NCI-H146 treated with DMSO at 0.1 percent for 48 hours (cell line): ENCODE data around the gene LRRC42.
"Not testable (repeated sequence)": the region's sequence is repeated elsewhere in the genome, so short reads cannot be mapped to it uniquely, and the experiment has no call there.

Source experiments
- DNase-seq: peaks from one replicate; lab custom pipeline; 2025; ENCODE audit not compliant: unreplicated experiment; lab: John Stamatoyannopoulos, UW

Gene LRRC42

DNA sequence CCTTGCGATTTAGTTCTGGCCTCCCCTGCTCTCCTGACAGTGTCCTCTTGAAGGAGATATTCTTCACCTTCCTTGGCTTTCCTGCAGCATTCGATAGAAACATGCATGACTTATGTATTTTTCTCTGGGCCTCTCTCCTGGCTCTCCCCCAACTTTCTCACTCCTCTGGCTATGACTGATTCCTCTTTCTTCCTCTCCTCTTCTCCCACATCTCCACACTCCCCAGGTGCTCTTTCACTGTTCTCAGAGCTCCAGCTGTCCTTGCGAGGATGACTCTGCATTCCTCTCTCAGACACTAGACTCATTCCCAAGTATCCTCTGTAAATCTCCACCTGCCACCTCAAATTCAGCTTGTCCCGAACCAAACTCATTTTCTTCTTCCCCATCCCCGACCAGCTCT, 18.0 kb downstream of the LRRC42 start:
- no peak for DNase-seq

DNA sequence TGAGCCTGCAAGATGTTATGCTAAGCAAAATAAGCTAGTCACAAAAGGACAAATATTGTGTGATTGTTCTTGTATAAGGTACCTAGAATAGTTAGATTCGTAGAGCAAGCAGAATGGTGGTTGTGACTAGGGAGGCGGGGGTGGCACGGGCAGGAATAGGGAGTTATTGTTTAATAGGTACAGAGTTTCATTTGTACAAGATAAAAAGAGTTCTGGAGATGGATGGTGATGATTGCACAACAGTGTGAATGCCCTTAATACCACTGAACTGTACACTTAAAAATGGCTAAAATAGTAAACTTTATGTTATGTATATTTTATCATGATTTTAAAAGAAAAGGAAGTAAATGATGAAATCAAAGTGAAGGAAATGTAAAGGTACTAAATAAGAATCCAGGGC, 20.6 kb downstream of the LRRC42 start:
- no peak for DNase-seq

DNA sequence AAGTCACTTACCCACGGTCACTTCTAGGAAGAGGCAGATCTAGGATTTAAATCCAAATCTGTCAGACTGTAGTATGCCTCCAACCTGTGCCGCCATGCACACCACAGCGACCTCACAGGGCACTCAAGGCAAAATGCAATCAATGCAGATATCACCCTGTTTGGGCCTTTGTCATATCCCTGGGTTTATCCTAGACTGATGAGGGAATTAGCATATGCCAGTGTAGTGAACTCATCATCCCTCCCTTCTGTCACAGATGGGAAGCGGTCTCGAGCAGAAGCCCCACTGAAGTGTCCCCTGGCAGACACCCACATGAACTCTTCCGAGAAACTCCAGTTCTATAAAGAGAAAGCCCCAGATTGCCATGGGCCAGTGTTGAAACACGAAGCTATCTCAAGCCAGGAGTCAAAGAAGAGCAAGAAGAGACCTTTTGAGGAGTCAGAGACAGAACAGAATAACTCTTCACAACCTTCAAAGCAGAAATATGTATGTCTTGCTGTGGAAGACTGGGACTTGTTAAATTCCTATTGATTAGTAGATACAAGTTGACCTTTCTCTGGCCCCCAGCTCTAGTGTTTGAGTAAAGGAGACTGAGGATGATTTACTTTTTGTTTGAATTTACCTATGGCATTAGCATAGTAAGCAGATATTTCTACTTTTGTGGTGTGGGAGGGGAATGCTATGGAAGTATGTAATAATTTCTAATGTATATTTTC, 21.4 kb downstream of the LRRC42 start:
- DNase-seq: no peak

DNA sequence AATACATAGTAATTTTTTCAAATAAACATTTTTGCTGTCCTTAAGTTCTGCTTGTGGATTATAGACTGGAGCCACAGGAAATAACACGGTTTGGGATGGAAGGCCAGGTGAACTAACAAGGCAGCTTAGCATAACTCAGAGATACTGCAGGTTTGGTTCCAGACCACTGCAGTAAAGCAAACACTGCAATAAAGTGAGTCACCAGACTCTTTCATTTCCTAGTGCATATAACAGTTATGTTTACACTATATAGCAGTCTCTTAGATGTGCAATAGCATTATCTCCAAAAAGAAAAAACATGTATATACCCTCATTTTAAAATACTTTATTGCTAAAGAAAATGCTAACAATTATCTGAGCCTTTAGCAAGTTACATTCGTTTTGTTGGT, 22.0 kb downstream of the LRRC42 start:
- peak; percentile 31 for DNase-seq

DNA sequence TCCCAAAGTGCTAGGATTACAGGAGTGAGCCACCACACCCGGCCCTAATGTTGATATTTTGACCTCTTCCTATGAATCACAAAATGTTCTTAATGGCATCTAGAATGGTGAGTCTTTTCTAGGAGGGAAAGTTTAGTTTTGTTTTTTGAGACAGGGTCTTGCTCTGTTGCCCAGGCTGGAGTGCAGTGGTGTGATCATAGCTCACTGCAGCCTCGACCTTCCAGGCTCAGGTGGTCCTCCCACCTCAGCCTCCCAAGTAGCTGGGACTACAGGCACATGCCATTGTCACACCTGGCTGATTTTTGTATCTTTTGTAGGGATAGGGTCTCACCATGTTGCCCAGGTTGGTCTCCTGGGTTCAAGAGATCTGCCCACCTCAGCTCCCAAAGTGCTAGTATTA, 23.2 kb downstream of the LRRC42 start:
- not testable (repeated sequence) for DNase-seq

DNA sequence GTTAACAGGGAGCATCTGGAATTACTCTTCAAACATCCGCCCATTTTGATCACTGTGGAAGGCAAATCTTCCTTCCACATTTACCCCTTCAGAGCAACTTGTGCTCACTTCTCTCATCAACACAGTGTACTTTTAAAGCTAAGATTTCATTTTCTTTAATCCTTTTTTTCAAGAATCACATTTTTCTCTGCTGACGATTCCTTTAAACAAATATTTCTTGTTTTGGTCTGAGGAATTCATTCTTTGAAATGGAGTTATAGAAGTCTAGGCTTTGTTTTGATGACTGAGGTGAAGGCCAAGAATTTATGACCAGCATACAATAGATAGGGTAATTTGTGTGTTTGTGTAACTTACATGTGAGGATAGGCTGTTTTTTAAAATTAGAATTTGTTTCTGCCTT, 25.6 kb downstream of the LRRC42 start:
- DNase-seq: no peak

DNA sequence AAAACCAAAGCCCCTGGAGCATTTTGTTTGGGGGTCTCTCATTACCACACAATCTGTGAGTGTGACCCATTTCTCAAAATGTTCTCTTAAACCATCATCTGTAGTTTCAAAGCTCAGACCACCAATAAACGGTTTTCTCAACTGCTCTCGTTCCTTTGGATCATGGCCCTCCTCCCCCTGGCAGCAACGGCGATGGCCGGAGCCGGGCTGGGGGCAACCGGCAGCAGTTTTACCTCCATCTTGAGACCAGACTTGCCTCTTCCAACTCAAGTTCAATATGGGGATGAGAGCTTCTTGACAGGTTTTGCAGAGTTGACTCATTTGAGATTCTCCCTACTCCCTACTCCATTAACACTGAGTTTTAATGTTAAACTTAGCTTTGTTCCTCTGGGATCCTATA, 29.7 kb downstream of the LRRC42 start:
- no peak for DNase-seq

DNA sequence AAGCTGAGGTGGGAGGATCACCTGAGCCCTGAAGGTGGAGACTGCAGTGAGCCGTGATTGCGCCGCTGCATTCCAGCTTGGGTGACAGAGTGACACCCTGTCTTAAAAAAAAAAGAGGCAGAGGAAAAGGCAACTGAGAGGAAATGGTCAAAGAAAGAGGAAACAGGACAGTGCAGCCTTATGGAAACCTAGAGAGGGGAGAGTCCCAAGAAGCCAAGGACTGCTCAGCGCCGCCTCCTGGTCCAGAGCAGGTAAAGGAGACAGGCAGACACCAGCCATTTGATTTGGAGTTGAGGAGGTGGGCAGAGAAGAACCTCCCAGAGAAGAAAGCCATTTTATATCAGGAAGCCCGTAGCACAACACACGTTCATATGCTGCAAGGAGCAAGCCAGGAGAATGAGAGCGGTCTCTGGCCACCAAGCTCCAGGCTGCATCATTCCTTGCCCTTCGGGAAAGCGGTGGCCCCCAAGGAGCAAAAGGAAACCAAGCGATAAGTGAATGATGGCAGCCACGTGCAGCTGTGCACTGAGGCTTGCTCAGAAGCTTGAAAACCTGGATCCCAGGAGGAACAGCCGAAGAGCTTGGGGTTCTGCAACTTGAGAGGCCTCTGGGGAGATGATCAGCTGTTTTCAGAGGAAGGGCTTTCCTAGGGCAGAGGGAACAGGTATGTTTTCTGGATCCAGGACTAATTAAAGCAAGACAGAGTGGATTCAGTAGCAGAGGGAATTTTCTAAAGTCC, 33.7 kb downstream of the LRRC42 start:
- no peak for DNase-seq

DNA sequence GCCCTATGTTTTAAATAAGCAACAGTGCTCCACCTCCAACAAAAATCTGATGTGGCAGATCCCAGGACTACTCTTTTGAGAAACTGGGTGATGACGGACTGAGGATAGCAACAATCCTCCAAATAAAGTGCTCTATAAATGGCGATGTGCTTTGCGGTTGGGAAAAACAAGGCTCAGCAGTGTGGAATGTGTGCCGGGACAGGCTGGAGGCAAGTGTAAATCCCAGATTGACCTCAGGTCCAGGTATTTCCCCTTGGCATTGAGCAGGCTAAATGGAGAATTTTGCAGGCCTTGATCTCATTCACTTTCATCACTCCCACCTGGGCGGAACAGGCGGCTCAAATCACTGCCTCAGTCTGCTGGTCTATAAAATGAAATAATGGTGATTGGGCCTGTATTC, 35.1 kb downstream of the LRRC42 start:
- DNase-seq: no peak

DNA sequence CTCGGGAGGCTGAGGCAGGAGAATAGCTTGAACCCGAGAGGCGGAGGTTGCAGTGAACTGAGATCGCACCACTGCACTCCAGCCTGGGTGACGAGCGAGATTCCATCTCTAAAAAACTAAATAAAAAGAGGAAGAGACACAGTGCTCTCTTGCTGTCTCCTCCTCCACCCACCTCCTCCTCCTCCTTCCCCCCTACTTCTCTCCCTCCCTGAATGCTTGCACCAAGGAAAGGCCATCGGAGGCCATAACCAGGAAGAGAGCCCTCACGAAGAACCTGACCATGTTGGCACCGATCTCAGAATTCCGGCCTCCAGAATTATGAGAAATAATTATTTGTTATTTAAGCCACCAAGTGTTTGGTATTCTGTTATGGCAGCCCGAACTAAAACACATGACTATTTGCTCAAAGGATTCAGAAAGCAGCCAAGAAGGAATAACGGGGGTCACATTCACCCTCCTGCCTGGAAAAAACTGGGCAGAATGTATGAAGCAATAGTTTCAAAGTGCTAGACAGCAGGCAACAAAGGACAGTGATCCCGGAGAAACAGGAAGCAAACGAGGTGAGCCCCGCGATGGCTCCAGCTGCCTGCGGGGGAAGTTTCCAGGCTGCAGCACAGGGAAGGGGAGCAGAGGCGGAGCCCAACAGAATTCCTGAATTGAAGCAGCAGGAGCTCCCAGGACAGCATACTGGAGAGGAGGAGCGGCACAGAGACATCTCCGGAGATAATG, 36.0 kb downstream of the LRRC42 start:
- peak; percentile 12 for DNase-seq

DNA sequence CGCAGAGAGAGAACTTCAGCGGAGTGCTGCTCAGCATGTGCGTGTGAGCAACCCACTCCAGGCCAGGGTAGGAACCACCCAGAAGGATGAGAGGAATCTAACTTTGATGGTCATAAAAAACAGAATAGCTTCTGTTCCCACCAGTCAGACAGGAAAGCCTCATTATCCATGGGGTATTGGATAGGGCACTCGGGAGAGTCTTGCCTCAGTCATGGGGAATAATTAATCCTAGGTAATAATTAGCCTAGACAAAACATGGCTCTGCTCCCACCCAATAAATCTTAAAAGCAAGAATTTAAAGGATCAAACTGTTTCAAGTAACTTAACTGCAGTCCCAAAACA, 36.6 kb downstream of the LRRC42 start:
- no peak for DNase-seq

DNA sequence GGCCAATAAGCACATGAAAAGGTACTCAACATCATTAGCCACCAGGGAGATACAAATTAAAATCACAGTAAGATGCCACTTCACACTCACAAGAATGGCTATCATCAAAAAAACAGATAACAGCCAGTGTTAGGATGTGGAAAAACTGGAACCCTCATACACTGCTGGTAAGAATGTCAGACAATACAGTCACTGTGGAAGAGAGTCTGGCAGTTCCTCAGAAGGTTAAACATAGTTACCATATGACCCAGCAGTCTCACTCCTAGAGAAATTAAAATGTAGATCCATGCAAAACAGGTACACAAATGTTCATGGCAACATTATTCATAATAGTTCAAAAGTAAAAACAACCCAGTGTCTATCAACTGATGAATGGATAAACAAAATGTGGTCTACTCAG, 38.6 kb downstream of the LRRC42 start:
- no peak for DNase-seq

DNA sequence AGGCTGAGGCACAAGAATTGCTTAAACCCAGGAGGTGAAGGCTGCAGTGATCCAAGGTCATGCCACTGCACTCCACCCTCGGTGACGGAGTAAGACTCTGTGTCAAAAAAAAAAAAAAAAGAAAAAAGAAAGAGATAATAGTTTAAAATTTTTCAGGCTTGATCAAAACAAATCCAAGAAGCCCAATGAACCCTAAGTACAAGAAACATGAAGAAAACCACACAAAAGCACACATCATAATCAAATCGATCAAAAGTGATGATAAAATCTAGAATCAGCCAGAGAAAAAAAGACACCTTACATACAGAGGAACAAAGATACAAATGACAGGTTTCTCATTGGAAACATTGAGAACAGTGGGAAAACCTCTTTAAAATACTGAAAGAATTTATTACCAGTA, 40.3 kb downstream of the LRRC42 start:
- no peak for DNase-seq

DNA sequence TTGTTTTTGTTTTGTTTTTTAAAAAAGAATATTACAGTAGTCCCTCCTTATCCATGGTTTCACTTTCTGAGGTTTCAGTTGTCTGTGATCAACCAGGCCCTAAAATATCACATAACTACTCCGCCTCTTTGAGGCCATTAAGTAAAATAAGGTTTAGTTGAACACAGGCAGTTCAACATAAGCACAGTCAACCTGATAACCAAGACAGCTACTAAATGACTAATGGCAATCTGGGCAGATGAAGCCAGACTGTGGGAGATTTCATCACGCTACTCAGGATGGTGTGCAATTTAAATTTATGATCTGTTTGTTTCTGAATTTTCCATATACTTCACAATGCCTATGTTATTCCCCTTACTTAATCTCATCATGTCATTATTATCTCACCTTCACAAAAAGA, 41.7 kb downstream of the LRRC42 start:
- no peak for DNase-seq

DNA sequence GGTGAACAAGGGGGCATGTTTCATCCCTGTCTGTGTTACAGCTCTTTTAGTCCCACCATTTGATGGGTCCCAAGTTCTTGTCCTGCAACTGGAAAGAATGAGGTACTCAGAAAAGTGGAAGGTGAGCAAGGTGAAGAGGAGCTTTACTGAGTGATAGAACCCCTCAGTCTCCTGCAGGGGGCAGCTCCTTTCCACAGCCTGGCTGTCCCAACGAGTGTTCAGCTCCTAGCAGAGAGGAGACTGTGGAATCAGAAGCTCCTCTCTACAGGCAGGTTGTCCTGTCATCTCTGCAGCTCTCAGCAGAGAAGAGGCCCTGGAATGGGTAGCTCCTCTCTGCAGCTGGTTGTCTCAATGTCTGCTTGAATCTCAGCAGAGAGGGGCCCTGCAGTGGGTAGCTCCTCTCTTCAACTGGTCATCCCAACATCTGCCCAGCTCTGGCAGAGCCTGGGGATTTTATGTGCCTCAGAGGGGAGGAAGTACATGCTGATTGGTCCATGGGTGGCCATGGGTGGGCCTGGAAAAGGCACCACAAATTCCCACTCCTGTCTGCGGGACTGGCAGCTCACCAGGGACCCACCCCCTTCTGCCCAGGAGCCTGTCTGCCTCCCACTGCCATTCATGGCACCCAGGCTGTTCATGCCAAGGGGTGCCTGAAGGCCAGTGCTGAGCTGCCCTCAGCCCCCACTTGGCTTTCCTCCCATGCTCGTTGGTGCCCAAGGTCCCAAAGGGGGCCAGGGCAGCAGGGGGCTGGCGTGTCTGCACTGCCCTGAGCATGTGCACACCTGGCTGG, 46.1 kb downstream of the LRRC42 start:
- DNase-seq: no peak

DNA sequence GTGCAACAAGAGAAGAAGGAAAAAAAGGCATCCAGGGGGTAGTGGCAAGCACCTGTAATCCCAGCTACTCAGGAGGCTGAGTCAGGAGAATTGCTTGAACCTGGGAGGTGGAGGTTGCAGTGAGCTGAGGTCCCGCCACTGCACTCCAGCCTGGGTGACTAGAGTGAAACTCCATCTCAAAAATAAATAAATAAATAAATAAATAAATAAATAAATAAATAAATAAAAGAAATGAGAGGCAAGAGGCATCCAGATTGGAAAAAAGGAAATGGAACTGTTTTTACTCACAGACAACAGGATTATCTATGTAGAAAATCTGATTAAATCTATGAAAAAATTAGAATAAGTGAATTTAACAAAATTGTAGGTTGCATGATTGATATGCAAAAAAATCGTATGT, 48.4 kb downstream of the LRRC42 start:
- not testable (repeated sequence) for DNase-seq

DNA sequence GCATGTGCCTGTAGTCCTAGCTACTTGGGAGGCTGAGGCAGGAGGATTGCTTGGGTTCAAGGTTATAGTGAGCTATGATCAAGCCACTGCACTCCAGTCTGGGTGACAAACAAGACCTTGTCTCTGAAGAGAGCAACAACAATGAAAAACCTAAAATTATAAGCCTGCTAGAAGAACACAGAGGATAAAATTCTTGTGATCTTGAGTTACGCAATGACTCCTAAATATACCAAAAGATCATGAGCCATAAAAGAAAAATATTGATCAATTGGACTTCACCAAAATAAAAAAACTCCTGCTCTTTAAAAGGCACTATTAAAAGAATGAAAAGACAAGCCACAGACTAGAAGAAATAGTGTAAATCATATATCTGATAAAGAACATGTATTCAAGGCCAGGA, 49.5 kb downstream of the LRRC42 start:
- DNase-seq: no peak

DNA sequence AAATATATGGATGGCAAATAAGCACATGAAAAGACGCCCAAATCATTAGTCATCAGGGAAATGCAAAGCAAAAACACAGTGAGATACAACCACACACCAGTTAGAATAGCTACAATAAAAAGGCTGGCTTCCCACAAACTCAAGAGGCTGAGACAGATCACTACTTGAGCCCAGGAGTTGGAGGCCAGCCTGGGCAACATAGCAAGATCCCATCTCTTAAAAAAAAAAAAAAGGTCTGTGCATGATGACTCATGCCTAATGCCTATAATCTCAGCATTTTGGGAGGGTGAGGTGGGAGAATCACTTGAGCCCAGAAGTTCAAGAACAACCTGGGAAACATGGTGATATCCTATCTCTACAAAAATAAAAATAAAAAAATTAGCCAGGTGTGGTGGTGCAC, 52.1 kb downstream of the LRRC42 start:
- no peak for DNase-seq

DNA sequence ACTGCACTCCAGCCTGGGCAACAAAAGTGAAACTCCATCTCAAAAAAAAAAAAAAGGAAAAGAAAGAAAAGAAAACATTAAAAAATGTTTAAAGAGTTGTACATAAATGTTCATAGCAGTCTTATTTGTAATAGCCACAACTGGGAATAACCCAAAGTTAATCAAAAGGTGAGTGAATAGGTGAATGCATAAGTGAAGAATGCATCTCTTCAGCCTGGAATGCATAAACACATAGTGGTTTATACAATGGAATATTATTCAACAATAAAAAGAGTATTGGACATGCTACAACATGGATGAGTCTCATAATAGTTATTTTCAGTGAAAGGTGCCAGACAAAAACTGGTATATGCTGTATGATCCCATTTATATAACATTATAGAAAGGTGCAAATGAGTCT, 53.8 kb downstream of the LRRC42 start:
- DNase-seq: no peak

DNA sequence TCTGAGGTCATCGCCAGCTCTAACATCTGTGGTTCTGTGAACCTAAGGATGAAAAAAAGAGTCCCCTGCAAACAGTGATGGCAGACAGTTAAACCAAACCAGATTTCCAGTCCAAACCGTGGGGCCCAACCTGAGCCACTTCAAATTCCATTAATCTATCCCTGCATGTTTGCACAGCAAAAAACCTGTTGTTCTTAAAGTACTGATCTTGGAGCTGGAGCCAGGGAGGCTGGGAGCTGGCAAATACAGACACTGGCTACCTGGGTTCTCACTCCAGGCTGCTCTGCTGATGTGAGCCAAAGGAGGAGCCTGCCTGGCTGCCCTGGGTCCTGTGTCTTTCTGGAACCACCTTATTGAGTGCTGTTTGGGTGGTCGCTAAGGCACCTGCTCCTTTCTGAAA, 55.4 kb downstream of the LRRC42 start:
- no peak for DNase-seq

DNA sequence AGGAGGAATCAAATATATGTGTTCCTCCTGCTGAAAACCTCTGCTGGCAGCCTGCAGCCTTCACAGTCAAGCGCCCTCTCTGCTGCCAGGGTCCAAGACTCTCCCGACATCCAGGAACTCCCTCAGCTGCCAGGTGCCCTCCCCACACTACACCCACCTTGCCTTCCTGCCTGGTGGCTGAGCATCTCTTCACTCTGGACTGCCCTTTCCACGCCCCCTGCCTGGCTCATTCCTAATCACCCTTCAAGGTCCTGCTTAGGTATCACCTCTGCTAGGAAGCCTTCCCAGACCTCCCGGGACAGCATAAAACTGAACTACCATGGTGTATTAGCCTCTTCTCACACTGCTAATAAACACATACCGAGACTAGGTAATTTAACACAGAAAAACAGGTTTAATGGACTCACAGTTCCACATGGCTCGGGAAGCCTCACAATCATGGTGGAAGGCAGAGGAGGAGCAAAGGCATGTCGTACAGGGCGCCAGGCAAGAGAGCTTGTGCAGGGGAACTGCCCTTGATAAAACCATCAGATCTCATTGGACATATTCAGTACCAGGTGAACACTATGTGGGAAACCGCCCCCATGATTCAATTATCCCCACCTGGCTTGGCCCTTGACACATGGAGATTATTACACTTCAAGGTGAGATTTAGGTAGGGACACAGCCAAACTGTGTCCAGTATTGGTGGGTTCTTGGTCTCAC, 56.5 kb downstream of the LRRC42 start:
- no peak for DNase-seq
